A673 (cell line): Measurements from ENCODE around the gene KRTAP5-2. TPM values are rescaled to one million over a fixed set of nuclear protein-coding genes. Genes with fewer than 3 reads are reported as not detected.
"Not testable (repeated sequence)": the region's sequence is repeated elsewhere in the genome, so short reads cannot be mapped to it uniquely, and the experiment has no call there.

ENCODE experiments used
- BruUV-seq: library from RNA; stranded (reverse); fragments of 400-500 nt; replicated peaks from 2 replicates; lab custom pipeline; 2021; lab: Mats Ljungman, UMichigan
- CTCF ChIA-PET: fragments of 300-600 bp; sonication (Branson Sonifier 250); formaldehyde crosslinking; loops from one replicate; lab custom pipeline; 2022; ENCODE audit warnings: antibody characterized with exemption; lab: Charles Lee
- POLR2A ChIA-PET: fragments of 300-600 bp; sonication (Branson Sonifier 250); formaldehyde crosslinking; loops from one replicate; lab custom pipeline; 2022; ENCODE audit warnings: antibody characterized with exemption; ENCODE audit not compliant: low non-redundant PET; lab: Charles Lee
- DNase-seq: peaks from one replicate; pipeline ENCODE4 v3.0.0-alpha.2; 2015; ENCODE audit warnings: low spot score
- H3K27ac ChIP-seq: fragments of 200-600 bp; sonication (generic); 2 replicates; pipeline ENCODE4 v1.5.1; 2016; ENCODE audit warnings: mixed run types, low read depth, mild to moderate bottlenecking, mixed read lengths, antibody characterized with exemption, low read length; ENCODE audit not compliant: poor library complexity, severe bottlenecking
- H3K27me3 ChIP-seq: fragments of 200-600 bp; sonication (generic); replicated peaks from 2 replicates; pipeline ENCODE4 v1.6.1; 2017; ENCODE audit warnings: mixed run types, low read depth, mild to moderate bottlenecking, mixed read lengths, antibody characterized with exemption, low read length; ENCODE audit not compliant: insufficient read depth, poor library complexity
- H3K36me3 ChIP-seq: fragments of 200-600 bp; sonication (generic); 2 replicates; pipeline ENCODE4 v1.6.1; 2016; ENCODE audit warnings: mixed run types, mild to moderate bottlenecking, mixed read lengths, antibody characterized with exemption, low read length; ENCODE audit not compliant: insufficient read depth, poor library complexity, severe bottlenecking
- H3K4me1 ChIP-seq: fragments of 200-600 bp; sonication (generic); 2 replicates; pipeline ENCODE4 v1.6.1; 2017; ENCODE audit warnings: mixed run types, mild to moderate bottlenecking, mixed read lengths, antibody characterized with exemption, low read length; ENCODE audit not compliant: insufficient read depth, poor library complexity, severe bottlenecking
- H3K4me3 ChIP-seq: fragments of 200-600 bp; sonication (generic); 2 replicates; pipeline ENCODE4 v1.5.1; 2016; ENCODE audit warnings: low read depth, mixed run types, mild to moderate bottlenecking, mixed read lengths, low read length; ENCODE audit not compliant: poor library complexity, severe bottlenecking
- H3K9me3 ChIP-seq: fragments of 200-600 bp; sonication (generic); 2 replicates; pipeline ENCODE4 v1.6.1; 2016; ENCODE audit warnings: mixed run types, low read depth, mild to moderate bottlenecking, mixed read lengths, antibody characterized with exemption, low read length; ENCODE audit not compliant: poor library complexity, severe bottlenecking
- EZH2 ChIP-seq: fragments of 200-600 bp; sonication (generic); IDR thresholded peaks from 2 replicates; pipeline ENCODE4 v1.6.1; 2017; ENCODE audit warnings: borderline replicate concordance, low read depth, mild to moderate bottlenecking, mixed read lengths, antibody characterized with exemption, low read length; ENCODE audit not compliant: poor library complexity, severe bottlenecking
- intact Hi-C: fragments of 100-400 bp; cut with micrococcal nuclease; formaldehyde crosslinking; loops from one replicate; pipeline ENCODE4 v1.10.0; 2022; ENCODE audit not compliant: unreplicated experiment
- total RNA-seq: library from RNA; stranded (reverse); gene quantifications from 2 replicates; pipeline ENCODE4 v1.2.3, GENCODE V29; 2021
- TF ChIP-seq, protein P1 (sequence below): fragments of 300-800, 200-600 bp; sonication (generic); conservative IDR thresholded peaks from 2 replicates; pipeline ENCODE4 v1.5.1; 2017; ENCODE audit warnings: low read depth, mild to moderate bottlenecking, antibody characterized with exemption, low read length, moderate library complexity, mixed read lengths

The KRTAP5-2 gene
- total RNA-seq, 1 experiment from 2014 or later: not detected

DNA sequence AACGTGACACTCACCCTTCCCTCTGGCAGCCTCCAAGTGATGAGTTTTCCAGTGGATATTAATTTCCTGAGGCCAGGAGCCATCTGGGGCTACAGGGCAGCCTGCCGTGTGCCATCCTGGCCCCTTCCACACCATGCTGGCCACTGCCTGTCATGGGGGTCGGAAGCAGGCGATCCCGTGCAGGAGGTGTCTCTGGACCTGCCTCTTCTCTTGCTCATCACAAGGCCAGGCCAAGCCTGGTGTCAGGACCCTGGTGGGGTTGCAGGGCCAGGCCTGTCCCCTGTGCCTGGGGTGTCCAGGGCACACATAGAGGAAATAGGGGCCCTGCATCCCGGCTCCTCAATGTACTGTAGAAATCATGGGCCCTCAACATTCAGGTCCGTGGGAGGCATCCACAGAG, 6.6 kb upstream of the KRTAP5-2 start:
- CTCF ChIA-PET: no interaction called here
- no peak overlapping the region for H3K4me3 ChIP-seq

DNA sequence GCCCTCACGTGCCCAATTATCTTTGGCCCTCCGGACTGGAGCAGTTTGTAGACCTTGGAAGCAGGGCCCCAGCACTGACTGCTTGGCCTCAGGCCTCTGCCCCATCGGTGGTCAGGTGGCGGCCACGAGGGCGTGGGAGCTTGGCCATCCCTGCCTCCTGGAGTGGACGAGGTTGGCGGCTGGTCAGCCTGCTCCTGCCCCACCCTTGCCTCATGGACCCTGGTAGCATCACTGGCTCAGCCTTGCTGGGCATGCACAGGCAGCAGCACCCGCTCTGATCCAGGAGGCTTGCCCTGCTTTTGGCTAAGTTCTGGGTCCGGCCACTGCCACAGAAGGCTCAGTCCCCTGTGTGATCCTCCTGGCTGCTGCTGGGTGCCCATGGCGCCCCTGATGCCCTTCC, 6.1 kb upstream of the KRTAP5-2 start:
- Histone ChIP-seq H3K4me3 (no peak overlapping the region), H3K9me3 (no peaks in the 10 kb centered on the region), H3K36me3 (no peaks in the 10 kb centered on the region), H3K4me1 (no peaks in the 10 kb centered on the region), H3K27ac (no peak overlapping the region), H3K27me3 (peaks cover 16% of the 10 kb centered on the region)
- POLR2A ChIA-PET: no interaction called here
- CTCF ChIA-PET: no interaction called here
- DNase-seq: no peak
- TF ChIP-seq, protein P1, sequence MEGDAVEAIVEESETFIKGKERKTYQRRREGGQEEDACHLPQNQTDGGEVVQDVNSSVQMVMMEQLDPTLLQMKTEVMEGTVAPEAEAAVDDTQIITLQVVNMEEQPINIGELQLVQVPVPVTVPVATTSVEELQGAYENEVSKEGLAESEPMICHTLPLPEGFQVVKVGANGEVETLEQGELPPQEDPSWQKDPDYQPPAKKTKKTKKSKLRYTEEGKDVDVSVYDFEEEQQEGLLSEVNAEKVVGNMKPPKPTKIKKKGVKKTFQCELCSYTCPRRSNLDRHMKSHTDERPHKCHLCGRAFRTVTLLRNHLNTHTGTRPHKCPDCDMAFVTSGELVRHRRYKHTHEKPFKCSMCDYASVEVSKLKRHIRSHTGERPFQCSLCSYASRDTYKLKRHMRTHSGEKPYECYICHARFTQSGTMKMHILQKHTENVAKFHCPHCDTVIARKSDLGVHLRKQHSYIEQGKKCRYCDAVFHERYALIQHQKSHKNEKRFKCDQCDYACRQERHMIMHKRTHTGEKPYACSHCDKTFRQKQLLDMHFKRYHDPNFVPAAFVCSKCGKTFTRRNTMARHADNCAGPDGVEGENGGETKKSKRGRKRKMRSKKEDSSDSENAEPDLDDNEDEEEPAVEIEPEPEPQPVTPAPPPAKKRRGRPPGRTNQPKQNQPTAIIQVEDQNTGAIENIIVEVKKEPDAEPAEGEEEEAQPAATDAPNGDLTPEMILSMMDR: no peak
- TF ChIP-seq EZH2: no peak
- no TSS peak for BruUV-seq
- intact Hi-C loops: no loop called here

More for the DNA sequence above, 6.6 kb upstream of the KRTAP5-2 start:
- Histone ChIP-seq H3K27ac (no peak overlapping the region), H3K9me3 (no peaks in the 10 kb centered on the region), H3K27me3 (peaks cover 12% of the 10 kb centered on the region), H3K36me3 (no peaks in the 10 kb centered on the region), H3K4me1 (no peaks in the 10 kb centered on the region)
- POLR2A ChIA-PET: no interaction called here
- DNase-seq: no peak
- no TSS peak for BruUV-seq
- TF ChIP-seq, protein P1: no peak
- TF ChIP-seq EZH2: no peak
- intact Hi-C loops: no loop called here

DNA sequence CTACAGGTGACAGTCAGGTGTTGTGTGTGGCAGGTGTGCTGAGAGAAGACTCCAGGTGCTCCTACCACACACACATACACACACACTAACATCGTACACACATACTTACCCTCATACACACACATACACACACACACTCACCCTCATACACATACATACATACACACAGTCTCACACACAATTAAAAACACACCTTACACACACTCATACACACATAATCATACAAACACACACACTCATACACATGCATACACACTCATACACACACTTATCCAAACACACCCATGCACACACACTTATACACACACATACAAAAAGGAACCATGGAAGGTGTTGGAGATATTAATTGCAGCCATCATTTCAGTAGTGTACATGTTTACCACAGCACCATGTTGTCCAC, 5.5 kb upstream of the KRTAP5-2 start:
- H3K27me3 ChIP-seq: peaks cover 15% of the 10 kb centered on the region
- CTCF ChIA-PET: no interaction called here
- H3K9me3 ChIP-seq: no peaks in the 10 kb centered on the region
- BruUV-seq: no TSS peak
- intact Hi-C loops: no loop called here
- TF ChIP-seq, protein P1: no peak
- no peak for TF ChIP-seq EZH2
- no peak overlapping the region for H3K27ac ChIP-seq
- no peaks in the 10 kb centered on the region for H3K4me1 ChIP-seq
- DNase-seq: no peak
- no peak overlapping the region for H3K4me3 ChIP-seq
- no peaks in the 10 kb centered on the region for H3K36me3 ChIP-seq
- POLR2A ChIA-PET: no interaction called here

DNA sequence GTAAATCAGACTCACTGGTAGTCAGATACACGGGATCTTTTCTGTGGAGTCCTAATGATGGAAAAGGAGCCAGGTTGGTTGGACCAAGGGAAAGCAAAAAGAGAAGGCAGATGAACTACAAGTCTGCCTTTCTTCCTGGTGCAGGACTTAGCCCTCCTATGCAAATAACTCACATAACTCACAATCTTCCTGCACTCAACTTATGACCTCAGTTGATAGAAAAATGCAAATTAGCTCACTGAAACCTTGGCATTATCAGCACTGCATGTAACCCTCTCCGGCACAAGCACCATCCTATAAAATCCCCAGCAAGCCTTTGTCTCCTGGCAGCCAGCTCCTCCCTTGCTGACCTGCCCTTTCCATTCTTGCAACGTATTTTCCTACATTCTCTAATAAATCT, 3.6 kb upstream of the KRTAP5-2 start:
- BruUV-seq, H3K4me3 ChIP-seq, H3K4me1 ChIP-seq, POLR2A ChIA-PET, H3K9me3 ChIP-seq, H3K36me3 ChIP-seq, DNase-seq, CTCF ChIA-PET, H3K27ac ChIP-seq, intact Hi-C loops: not testable (repeated sequence)
- peaks cover 11% of the 10 kb centered on the region for H3K27me3 ChIP-seq
